Inflammatory macrophage treated with lipopolysaccharide for 4 hours (primary cell): ENCODE data around the gene SLC25A11.

Experiments used
- DNase-seq: peaks from one replicate; pipeline ENCODE4 v3.0.0-alpha.2; 2020

SLC25A11 gene

DNA sequence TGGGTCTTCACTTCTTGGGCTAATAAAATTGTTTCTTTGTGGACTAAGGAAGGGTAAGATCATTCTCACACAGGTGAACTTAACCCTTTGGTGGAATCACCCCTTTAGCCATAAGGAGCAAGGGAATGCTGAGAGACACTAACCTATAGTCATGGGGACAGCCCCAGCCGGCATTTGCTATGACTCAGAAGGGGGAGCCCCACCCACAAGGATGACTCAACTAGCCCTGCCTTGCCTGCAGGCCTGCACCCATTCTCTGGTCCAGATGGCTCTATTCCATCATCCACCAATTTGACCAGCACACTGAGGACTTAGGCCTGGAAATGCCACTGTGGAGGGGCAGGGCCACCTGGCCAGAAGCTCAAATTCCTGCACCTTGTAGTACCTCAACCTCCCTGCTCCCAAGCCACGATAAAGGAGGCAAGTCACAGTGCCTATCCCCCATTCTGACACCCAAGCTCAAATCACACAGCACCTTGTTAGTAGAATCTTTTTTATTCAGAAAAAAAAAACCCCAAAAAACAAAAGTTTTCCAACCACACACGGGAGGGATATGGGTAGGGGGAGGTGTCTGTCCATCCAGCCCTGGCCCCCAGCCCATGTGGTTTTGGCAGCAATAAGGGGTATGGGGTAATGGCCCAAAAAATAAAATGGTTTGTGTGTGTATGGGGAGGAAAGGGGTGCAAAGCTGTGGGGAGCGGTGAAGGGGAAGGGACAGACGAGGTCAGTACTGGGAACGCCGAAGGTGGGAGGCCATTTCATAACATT lies 5.5 kb upstream of the SLC25A11 start:
- peak; percentile 93 for DNase-seq

DNA sequence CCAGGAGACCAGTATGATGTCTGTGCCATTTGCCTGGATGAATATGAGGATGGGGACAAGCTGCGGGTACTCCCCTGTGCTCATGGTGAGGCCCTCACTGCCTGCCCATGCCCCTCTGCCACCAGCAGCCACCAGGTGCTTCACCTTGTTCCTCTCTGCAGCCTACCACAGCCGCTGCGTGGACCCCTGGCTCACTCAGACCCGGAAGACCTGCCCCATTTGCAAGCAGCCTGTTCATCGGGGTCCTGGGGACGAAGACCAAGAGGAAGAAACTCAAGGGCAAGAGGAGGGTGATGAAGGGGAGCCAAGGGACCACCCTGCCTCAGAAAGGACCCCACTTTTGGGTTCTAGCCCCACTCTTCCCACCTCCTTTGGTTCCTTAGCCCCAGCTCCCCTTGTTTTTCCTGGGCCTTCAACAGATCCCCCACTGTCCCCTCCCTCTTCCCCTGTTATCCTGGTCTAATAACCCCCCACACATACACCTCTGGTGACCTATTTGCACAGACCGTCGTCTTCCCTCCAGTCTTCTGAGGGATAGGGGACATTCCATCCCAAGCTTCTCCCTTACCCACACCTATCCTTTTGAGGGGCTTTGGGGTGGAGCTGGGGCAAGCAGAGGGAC lies 4.8 kb upstream of the SLC25A11 start:
- DNase-seq = no peak

DNA sequence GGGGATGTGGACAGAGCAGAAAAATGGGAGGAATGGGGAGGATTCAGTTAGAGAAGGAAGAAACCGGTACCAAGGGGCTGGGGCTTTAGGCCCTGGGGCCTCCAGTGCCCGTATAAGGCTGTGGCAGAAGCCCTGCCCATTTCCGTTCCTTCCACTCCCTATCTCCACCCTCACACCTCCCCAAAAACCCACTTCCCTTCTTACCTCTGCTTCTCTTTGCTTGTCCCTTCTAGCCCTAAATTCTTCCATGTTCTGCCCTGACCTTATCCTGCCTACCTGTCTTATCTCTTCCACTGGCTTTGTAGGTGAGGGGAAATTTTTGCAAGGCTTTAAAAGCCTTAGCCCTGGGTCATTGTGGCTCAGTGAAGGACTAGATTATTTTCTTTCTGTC lies 4.3 kb upstream of the SLC25A11 start:
- no peak for DNase-seq

- no peak for DNase-seq
Observed at GRCh38 chr17:4942760-4943508, 3.1 kb upstream of the SLC25A11 start.

DNA sequence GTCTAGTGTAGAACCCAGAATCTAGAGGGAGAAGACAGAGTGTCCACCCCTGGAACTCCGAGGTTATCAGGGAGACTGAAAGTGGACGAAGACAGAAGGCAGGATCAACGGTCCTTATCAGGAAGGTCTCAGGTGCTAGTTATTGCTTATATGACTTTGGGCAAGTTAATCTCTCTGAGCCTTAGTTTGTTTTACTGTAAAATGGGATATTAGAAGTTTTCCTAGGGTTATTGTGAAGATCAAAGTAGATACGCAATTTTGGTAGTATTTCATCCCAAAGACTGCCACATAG lies 1.4 kb upstream of the SLC25A11 start:
- no peak for DNase-seq

DNA sequence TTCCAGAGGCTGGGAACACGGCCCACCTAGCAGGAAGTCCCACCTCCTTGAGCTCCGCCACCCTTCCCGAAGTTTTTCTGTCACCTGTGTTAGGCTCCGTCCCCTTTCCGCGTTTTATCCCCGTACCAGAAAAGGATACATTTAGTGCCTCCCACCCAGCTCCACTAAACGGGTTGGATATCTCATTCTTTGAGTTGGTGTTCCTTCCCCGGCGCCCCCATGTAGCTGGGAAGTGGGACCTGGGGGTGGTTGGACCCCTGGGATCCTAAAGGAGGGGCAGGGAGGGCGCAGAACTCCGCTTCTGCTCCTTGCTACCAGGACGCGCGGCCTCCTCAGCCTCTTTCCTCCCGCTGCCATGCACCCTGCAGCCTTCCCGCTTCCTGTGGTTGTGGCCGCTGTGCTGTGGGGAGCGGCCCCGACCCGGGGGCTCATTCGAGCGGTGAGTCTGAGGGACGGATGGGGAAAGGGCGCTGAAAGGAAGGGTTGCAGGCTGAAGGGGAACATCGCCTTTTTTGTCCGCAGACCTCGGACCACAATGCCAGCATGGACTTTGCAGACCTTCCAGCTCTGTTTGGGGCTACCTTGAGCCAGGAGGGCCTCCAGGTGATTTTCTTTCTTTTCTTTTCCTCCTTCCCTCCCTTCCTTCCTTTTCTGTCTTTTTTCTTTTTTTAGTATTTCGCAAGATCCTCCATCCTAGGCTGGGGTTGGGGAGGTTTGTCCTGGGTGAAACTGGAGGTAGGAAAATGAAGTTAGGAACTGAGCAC lies 891 bp upstream of the SLC25A11 start:
- no peak for DNase-seq

DNA sequence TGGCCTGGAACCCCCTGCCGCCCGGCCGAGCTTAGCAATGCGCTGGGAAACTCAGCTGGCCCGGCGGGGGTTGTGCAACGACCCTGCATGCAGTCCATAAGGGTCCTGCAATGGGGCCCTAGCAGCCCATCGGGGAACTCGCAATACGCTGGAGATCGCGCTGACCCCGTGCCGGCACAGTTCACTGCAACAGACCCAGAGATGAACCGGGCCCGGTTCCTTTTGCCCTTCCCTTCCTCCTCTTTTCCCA lies 375 bp downstream of the SLC25A11 start:
- DNase-seq = no peak

- no peak for DNase-seq
Observed at GRCh38 chr17:4938688-4939545, 929 bp downstream of the SLC25A11 start.

DNA sequence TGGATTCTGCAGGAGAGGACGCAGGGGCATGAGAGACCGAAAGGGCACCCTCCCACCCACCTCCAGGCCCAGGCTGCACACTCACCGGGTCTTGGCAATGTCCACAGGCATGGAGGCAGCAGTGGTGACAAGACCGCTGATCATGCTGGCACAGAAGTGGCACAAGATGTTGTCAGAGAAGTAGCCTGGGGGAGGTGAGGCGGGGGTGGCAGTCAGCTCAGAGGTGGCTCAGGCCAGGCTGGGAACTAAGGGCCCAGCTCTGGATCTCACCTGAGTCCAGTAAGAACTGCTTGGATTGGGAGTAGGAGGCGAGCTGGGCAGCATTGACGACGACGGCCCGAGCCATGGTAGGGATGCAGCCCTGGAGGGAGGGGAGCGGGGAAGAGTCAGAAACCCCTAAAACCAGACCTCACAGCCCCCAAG lies 1.8 kb downstream of the SLC25A11 start:
- no peak for DNase-seq

- no peak for DNase-seq
Observed at GRCh38 chr17:4937553-4937952, 2.3 kb downstream of the SLC25A11 start.

GRCh38 chr17:4936436-4936835 lies 3.4 kb downstream of the SLC25A11 start:
- DNase-seq = no peak

- DNase-seq = no peak
Observed at GRCh38 chr17:4935650-4936049, 4.2 kb downstream of the SLC25A11 start.

- DNase-seq = peak; percentile 63
Observed at GRCh38 chr17:4934173-4934979, 5.5 kb downstream of the SLC25A11 start.

DNA sequence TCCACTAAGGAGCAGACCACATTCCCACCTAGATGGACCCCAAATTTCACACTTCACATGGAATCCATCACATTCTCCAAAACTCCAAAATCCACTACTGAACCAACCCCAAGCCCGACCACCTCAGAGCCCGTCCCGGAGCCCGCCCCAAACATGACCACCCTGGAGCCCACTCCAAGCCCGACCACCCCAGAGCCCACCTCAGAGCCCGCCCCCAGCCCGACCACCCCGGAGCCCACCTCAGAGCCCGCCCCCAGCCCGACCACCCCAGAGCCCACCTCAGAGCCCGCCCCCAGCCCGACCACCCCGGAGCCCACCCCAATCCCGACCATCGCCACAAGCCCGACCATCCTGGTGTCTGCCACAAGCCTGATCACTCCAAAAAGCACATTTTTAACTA lies 6.2 kb downstream of the SLC25A11 start:
- no peak for DNase-seq

- DNase-seq = no peak
Observed at GRCh38 chr17:4932756-4933155, 7.1 kb downstream of the SLC25A11 start.

DNA sequence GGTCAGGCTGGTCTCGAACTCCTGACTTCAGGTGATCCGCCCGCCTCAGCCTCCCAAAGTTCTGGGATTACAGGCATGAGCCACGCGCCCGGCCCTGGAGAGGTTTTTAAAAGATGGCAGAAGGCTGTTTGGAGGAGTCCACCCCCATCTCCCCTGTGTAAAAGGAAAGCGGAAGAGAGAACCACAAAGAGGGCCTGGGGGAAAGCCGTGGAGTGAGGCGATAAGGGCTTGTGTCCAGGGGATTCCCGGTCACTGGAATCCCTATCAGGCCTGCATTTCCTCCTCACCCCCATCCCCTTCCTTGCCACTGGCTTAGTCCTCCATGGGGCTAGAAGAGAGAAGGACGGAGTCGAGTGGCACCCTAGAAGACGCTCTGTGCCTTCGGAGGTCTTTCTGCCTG lies 7.9 kb downstream of the SLC25A11 start, which contains the start of gene GP1BA:
GP1BA (plus strand) TSS at position 315 of the 400 bp plus-strand sequence. CDS start 328 bp downstream, outside the sequence.
- peak; percentile 53 for DNase-seq

GRCh38 chr17:4928881-4929280 lies 11.0 kb downstream of the SLC25A11 start:
- DNase-seq = no peak

DNA sequence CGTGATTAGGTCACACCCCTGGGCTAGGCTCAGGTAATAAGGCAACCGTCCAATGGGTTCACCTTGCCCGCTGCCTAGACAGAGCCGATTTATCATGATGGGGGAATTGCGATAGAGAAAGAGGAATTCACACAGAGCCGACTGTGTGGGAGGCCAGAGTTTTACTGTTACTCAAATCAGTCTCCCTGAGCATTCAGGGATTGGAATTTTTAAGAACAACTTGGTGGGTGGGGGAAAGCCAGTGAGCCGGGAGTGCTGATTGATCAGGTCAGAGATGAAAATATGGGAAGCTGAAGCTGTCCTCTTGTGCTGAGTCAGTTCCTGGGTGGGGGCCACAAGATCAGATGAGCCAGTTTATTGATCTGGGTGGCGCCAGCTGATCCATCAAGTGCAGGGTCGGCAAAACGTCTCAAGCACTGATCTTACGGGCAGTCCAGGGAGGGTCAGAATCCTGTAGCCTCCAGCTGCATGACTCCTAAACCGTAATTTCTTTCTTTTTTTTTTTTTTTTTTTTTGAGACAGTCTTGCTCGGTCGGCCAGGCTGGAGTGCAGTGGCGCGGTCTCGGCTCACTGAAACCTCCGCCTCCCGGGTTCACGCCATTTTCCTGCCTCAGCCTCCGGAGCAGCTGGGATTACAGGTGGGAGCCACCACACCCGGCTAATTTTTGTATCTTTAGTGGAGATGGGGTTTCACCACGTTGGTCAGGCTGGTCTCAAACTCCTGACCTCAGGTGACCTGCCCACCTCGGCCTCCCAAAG lies 13.1 kb downstream of the SLC25A11 start:
- DNase-seq = peak; percentile 90

- no peak for DNase-seq
Observed at GRCh38 chr17:4921320-4921719, 18.5 kb downstream of the SLC25A11 start.

- DNase-seq = peak; percentile 94
Observed at GRCh38 chr17:4920351-4921048, 19.3 kb downstream of the SLC25A11 start.
